Duodenal mucosa (tissue), 2 donors: ENCODE data around the gene DRAXIN.
A peak's percentile ranks its signal among the peaks of the same experiment; 100 is the strongest.

Experiments used
- H3K27ac ChIP-seq: one replicate; pipeline ENCODE4 v1.7.0; 2013; ENCODE audit warnings: low read depth, low read length
- H3K27me3 ChIP-seq, 2 donors: one replicate each; pipeline ENCODE4 v1.7.0; 2013; ENCODE audit warnings: low read length in 2 of 2, control low read depth in 1 of 2; ENCODE audit not compliant: insufficient read depth in 2 of 2, control insufficient read depth in 1 of 2
- H3K36me3 ChIP-seq, 2 donors: one replicate each; pipeline ENCODE4 v1.7.0; 2013; ENCODE audit warnings: low read length in 2 of 2, control low read depth in 1 of 2; ENCODE audit not compliant: insufficient read depth in 2 of 2, control insufficient read depth in 1 of 2
- H3K4me1 ChIP-seq, 2 donors: one replicate each; pipeline ENCODE4 v1.7.0; 2013; ENCODE audit warnings: low read length in 2 of 2, control low read depth in 1 of 2; ENCODE audit not compliant: insufficient read depth in 2 of 2, control insufficient read depth in 1 of 2
- H3K4me3 ChIP-seq, 2 donors: one replicate each; pipeline ENCODE4 v1.7.0; 2013; ENCODE audit warnings: low read length in 2 of 2, low read depth in 1 of 2
- H3K9ac ChIP-seq, 2 donors: one replicate each; pipeline ENCODE4 v1.7.0; 2013; ENCODE audit warnings: low read length in 2 of 2, low read depth in 1 of 2
- H3K9me3 ChIP-seq, 2 donors: one replicate each; pipeline ENCODE4 v1.7.0; 2013; ENCODE audit warnings: low read length in 2 of 2, control low read depth in 1 of 2; ENCODE audit not compliant: control insufficient read depth in 1 of 2

DRAXIN gene

DNA sequence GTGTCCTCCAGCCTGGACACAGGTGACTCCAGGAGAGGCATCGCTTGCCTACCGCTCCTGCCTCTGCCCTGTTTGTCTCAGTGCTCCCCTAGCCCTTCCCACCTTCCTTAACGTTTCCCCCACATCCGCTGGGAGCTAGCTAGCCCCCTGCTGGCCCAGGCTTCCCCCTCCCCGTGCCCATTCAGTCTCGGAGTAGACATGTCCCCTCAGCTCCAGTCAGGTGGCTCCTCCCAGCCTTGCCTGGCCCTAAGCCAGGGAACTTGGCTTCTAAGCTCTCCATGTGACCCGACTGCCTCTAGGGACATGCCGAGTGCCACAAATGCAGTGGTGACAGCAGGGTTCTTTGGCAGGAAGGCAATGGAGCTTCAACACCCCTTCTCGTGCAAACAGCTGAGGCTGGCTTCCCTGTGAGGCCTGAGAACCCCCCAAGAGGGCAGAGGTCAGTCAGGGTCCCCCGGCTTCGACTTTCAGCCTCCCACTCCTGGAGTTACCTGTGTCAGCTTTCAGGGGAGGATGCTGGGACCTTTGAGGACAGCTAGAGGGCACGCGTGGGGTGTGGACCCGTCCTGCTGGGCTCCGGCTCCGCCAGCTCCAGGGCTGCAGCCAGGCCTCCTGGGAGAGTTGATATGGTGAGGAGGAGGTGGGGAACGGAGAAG lies 16.2 kb downstream of the DRAXIN start:
- no peaks in the 10 kb centered on the region for H3K36me3 ChIP-seq
- no peak overlapping the region for H3K9ac ChIP-seq

DNA sequence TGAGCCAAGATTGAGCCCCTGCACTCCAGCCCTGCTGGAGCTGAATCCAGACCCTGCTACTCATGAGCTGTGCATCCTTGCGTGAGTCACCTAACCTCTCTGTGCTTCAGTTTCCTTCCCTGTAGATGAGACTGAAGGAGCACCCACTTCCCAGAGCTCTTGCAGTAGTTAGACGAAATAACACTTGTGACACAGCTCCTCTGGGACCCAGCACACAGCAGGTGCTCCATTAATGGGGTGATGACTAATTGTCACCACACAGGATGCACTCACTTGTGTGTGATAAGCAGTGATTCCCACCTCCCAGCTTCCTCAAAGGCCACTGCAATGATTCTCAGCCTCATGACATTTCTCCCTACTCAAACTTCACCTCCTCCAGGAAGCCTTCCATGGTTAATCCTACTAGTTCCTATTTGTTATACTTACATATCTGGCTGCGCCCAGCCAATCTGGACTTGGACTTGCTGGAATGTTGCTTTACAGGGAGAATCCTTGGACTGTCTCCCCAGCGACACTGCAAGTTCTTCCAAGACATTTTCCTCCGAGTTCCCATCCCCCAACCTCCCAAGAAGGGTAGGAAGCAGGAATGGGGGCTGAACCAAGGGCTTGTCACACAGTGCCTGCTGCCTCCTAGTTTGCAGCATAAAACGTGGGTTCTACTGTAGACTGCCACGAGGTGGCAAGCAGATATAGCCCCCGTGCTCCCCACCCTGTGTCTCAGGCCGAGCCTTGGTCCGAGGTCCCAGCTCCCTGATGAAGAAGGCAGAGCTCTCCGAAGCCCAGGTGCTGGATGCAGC lies 17.2 kb downstream of the DRAXIN start:
- Histone ChIP-seq H3K27ac (no peak overlapping the region), H3K27me3 (peaks cover 1 to 6% of the 10 kb centered on the region in 2 donors), H3K36me3 (no peaks in the 10 kb centered on the region), H3K9ac (no peak overlapping the region), H3K9me3 (no peaks in the 10 kb centered on the region), H3K4me3 (no peak overlapping the region), H3K4me1 (peaks cover 0 to 4% of the 10 kb centered on the region in 2 donors)

More for the DNA sequence above, 16.2 kb downstream of the DRAXIN start:
- Histone ChIP-seq H3K4me3 (no peak overlapping the region), H3K27me3 (peaks cover 6 to 9% of the 10 kb centered on the region in 2 donors), H3K9me3 (no peaks in the 10 kb centered on the region), H3K4me1 (peaks cover 0 to 4% of the 10 kb centered on the region in 2 donors), H3K27ac (no peak overlapping the region)

DNA sequence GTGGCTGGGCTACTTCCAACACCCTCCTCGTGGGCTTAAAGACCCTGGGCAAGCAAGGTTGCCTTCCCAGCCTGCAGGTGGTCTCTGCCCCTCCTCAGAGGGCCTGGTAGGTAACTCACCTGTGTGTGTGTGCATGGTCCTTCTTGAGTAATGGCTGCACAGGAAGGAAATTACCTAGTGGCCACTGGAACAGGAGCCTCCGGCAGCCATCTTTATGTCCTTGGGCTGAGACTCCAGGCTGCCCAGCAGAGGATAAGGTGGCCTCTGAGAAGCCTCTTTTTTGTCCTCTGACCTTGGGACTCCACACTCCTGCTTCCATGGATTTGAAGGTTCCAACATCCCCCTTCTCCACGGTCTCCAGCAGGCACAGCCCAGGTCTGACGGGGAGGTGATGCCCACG lies 20.0 kb downstream of the DRAXIN start:
- no peak overlapping the region for H3K4me3 ChIP-seq
- no peak overlapping the region for H3K9ac ChIP-seq
- no peak overlapping the region for H3K27ac ChIP-seq
- H3K27me3 ChIP-seq: peaks cover 0 to 6% of the 10 kb centered on the region in 2 donors
- peaks cover 0 to 4% of the 10 kb centered on the region in 2 donors for H3K4me1 ChIP-seq
- H3K9me3 ChIP-seq: no peaks in the 10 kb centered on the region
- no peaks in the 10 kb centered on the region for H3K36me3 ChIP-seq

DNA sequence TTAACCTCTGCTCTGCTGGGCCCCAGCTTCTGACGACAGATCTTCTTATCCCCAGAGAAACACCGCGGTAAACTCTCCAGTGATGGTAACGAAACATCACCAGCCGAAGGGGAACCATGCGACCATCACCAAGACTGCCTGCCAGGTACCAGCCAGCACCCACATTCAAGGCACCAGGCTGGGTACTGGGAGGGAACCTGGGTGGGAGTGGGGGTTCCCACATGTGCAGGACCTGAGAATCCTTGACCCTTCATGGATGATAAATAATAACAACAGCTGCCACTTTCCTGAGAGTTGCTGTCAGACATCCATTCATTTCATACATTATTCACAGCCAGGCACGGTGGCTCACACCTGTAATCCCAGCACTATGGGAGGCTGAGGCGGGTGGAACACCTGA lies 20.8 kb downstream of the DRAXIN start:
- peaks cover 0 to 4% of the 10 kb centered on the region in 2 donors for H3K4me1 ChIP-seq
- H3K36me3 ChIP-seq: no peaks in the 10 kb centered on the region
- peaks cover 0 to 6% of the 10 kb centered on the region in 2 donors for H3K27me3 ChIP-seq
- no peaks in the 10 kb centered on the region for H3K9me3 ChIP-seq
- no peak overlapping the region for H3K9ac ChIP-seq
- H3K4me3 ChIP-seq: no peak overlapping the region
- no peak overlapping the region for H3K27ac ChIP-seq

DNA sequence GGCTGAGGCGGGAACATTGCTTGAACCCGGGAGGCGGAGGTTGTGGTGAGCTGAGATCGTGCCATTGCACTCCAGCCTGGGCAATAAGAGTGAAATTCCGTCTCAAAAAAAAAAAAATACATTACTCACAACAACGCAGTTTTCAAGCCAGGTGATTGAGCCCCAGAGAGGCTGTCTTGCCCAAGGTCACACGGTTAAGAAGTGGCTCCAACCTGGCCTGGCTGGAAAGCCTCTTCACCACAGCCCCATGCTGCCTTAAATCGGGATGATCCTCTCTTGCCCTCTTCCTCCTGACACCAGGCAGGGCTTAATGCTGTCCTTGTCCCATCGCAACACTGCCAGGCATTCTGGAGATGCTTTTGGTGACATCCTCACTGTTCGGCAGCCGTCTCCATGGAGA lies 21.6 kb downstream of the DRAXIN start:
- Histone ChIP-seq H3K4me3 (no peak overlapping the region), H3K4me1 (no peaks in the 10 kb centered on the region), H3K36me3 (no peaks in the 10 kb centered on the region), H3K27ac (no peak overlapping the region), H3K9me3 (no peaks in the 10 kb centered on the region), H3K9ac (no peak overlapping the region), H3K27me3 (peaks cover 0 to 6% of the 10 kb centered on the region in 2 donors)

DNA sequence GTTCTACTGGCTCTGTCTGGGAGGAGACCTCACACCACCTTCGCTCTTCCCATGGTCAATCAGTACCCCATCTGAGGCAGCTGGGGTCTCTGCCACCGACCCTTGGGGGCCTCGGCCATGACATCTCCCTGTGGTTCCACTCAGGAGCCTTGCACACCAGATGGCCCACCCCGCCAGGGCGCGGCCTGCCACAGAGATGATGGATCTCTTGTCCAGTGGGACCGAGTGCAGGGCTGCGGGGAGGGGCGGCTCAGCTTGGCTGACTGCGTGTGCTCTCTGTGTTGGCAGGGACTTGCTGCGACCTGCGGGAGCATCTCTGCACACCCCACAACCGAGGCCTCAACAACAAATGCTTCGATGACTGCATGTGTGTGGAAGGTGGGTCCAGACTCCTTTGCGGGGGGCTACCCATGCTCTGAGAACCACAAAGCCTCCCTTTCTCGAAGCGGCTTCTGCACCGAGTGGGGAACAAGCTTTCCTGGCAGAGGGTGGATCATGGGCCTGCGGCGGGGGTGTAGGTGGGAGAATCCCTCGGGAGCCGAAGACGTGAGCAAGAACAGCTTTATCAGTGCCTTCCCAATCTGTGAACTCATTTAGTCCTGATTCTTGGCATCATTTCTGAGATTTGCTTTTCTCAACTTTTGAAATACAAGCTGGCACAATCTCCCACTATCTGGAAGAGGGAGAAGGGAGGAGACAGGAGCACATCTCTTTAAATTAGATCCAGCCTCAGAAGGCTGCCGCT lies 23.5 kb downstream of the DRAXIN start:
- H3K9ac ChIP-seq: no peak overlapping the region
- no peak overlapping the region for H3K4me3 ChIP-seq
- H3K27ac ChIP-seq: no peak overlapping the region
- peaks cover 0 to 6% of the 10 kb centered on the region in 2 donors for H3K27me3 ChIP-seq
- H3K36me3 ChIP-seq: no peaks in the 10 kb centered on the region
- peaks cover 0 to 7% of the 10 kb centered on the region in 2 donors for H3K4me1 ChIP-seq
- no peaks in the 10 kb centered on the region for H3K9me3 ChIP-seq

DNA sequence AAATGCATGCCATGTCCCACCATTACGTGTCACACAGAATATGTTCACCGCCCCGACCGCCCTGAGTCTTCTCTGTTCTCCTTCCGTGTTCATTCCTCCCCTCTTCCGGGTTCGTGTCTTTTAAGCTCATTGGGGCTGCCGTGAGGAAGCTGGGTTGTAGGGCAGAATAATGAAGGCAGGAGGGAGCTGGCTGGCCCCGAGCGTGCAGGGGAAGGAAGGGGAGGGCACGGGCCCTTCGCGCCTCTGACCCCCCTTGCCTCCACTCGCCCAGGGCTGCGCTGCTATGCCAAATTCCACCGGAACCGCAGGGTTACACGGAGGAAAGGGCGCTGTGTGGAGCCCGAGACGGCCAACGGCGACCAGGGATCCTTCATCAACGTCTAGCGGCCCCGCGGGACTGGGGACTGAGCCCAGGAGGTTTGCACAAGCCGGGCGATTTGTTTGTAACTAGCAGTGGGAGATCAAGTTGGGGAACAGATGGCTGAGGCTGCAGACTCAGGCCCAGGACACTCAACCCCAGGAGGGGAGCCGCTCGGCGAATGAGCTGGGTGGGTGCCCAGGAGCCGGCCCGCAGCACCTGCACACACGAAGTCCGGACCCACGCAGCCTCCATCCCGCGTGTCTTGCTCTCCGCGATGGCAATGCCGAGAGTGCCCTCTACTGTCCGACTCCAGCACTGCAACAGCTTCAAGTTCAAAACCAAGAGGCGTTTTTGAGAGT lies 28.0 kb downstream of the DRAXIN start:
- peak overlapping the region; percentile 44 to 87 for H3K9ac ChIP-seq
- H3K27me3 ChIP-seq: no peaks in the 10 kb centered on the region
- peak overlapping the region; percentile 11 for H3K27ac ChIP-seq
- no peaks in the 10 kb centered on the region for H3K36me3 ChIP-seq
- peaks cover 0 to 7% of the 10 kb centered on the region in 2 donors for H3K4me1 ChIP-seq
- H3K9me3 ChIP-seq: no peaks in the 10 kb centered on the region
- peak overlapping the region; percentile 62 to 81 for H3K4me3 ChIP-seq

DNA sequence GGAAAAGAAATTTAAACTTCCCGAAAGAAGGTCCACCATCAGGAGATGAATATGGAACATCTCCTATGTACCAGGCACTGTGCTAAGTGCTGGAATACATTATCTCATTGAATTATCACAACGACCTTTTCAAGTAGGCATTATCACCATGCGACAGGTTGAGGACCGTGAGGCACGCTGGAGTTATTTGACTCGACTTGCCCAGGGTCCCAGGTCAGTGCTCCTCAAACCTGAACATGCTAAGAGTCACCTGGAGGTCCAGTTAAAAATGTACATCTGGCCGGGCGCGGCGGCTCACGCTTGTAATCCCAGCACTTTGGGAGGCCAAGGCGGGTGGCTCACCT lies 28.5 kb downstream of the DRAXIN start:
- Histone ChIP-seq H3K27ac (no peak overlapping the region), H3K27me3 (no peaks in the 10 kb centered on the region), H3K4me3 (peak overlapping the region in 1 of 2 donors; percentile 62), H3K9me3 (no peaks in the 10 kb centered on the region), H3K36me3 (no peaks in the 10 kb centered on the region), H3K9ac (no peak overlapping the region), H3K4me1 (peaks cover 0 to 7% of the 10 kb centered on the region in 2 donors)

DNA sequence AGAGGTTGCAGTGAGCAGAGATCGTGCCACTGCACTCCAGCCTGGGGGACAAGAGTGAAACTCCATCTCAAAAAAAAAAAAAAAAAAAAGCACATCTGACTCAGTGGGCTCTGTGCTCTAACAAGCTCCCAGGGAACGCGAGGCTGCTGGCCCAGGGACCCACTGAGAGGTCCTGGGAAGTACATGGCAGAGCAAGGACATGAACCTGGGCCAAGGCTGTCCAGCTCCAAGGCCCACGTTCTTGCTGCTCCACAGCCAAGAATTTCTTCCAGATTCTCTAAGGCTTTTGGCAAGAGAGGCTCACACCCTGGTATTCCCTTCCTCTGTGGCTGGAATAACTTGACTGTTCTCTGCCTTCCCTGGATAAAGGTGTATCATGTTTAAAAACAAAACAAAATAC lies 29.0 kb downstream of the DRAXIN start:
- Histone ChIP-seq H3K27ac (no peak overlapping the region), H3K4me1 (peaks cover 0 to 7% of the 10 kb centered on the region in 2 donors), H3K9me3 (no peaks in the 10 kb centered on the region), H3K36me3 (no peaks in the 10 kb centered on the region), H3K4me3 (no peak overlapping the region), H3K9ac (no peak overlapping the region), H3K27me3 (no peaks in the 10 kb centered on the region)
